Measurements from ENCODE around the gene DMD. TPM values are rescaled to one million over a fixed set of nuclear protein-coding genes. Genes with fewer than 3 reads are reported as not detected.

DMD gene
- polyA plus RNA-seq, 1 donor from 2014 or later: 21.6 TPM

DNA sequence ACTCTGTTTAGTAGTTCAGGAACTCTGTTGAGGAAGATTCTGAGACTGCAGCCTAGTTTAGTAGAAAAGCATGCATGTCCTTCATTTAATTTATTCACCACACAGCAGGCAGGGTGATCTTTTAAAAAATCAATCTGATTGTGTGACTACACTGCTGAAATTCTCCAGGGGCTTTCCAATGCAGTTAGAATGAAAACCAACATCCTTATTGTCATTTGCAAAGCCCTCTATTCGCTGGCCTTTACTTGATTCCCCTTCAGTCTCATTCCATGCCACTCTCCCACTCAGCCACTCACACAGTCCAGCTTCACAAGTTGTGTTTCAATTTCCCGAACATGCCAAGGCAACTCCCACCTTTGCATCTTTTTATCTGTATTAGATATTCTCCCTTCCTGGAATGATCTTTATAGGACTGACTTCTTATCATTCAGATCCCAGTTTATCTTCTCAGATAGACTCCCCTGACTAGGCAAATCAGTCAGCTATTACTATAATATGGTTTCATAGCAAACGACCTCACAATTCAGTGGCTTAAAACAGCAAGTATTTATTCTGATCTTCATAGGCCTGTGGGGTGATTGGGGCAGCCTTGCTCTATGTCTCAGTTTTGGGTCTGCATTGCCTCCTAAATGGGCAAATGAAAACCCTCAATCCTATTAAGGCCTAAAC lies 2118.2 kb downstream of the DMD start:
- Histone ChIP-seq H3K27me3 (ENCODE audit: insufficient read depth, low read depth, low read length) (no peaks in the 10 kb centered on the region), H2AFZ (ENCODE audit: low read depth, low read length) (no peak overlapping the region), H3K9me3 (ENCODE audit: low read length) (no peaks in the 10 kb centered on the region), H3K4me2 (ENCODE audit: low read length) (no peak overlapping the region), H3K27ac (ENCODE audit: low read length) (no peak overlapping the region), H3K36me3 (ENCODE audit: insufficient read depth, low read length) (no peaks in the 10 kb centered on the region), H4K20me1 (ENCODE audit: insufficient read depth) (no peaks in the 10 kb centered on the region), H3K9me2 (ENCODE audit: insufficient read depth, low read length) (no peaks in the 10 kb centered on the region), H3F3A (ENCODE audit: insufficient read depth, low read length, poor library complexity, severe bottlenecking) (no peaks in the 10 kb centered on the region), H3K4me3 (ENCODE audit: low read length) (no peak overlapping the region), H3K79me2 (replicated peaks; ENCODE audit: insufficient read depth, low read length) (no peaks in the 10 kb centered on the region), H3K9ac (ENCODE audit: low read length) (no peak overlapping the region)
- TF ChIP-seq RAD21 (conservative IDR thresholded peaks at IDR 0.05) (no peak), EP300 (conservative IDR thresholded peaks at IDR 0.05; ENCODE audit: poor library complexity, severe bottlenecking) (no peak), EZH2 (IDR thresholded peaks at IDR 0.05; ENCODE audit: borderline replicate concordance, insufficient read depth, low read length, poor library complexity, severe bottlenecking) (no peak), REST (IDR thresholded peaks at IDR 0.05; ENCODE audit: borderline replicate concordance) (no peak), MXI1 (conservative IDR thresholded peaks at IDR 0.05; ENCODE audit: poor library complexity, severe bottlenecking) (no peak), TAF1 (IDR thresholded peaks at IDR 0.05; ENCODE audit: low read depth) (no peak), CTCF (IDR thresholded peaks at IDR 0.05; ENCODE audit: poor library complexity, severe bottlenecking) (no peak), SMC3 (conservative IDR thresholded peaks at IDR 0.05; ENCODE audit: poor library complexity) (no peak), POLR2AphosphoS5 (IDR thresholded peaks at IDR 0.05) (no peak)

- no peak overlapping the region for H2AFZ ChIP-seq (ENCODE audit: low read depth, low read length)
- H3K27me3 ChIP-seq (ENCODE audit: insufficient read depth, low read depth, low read length): no peaks in the 10 kb centered on the region
- no peaks in the 10 kb centered on the region for H3K9me2 ChIP-seq (ENCODE audit: insufficient read depth, low read length)
- H3K4me2 ChIP-seq (ENCODE audit: low read length): no peak overlapping the region
- no peak overlapping the region for H3K4me3 ChIP-seq (ENCODE audit: low read length)
- H3F3A ChIP-seq (ENCODE audit: insufficient read depth, low read length, poor library complexity, severe bottlenecking): no peaks in the 10 kb centered on the region
- no peaks in the 10 kb centered on the region for H4K20me1 ChIP-seq (ENCODE audit: insufficient read depth)
- H3K27ac ChIP-seq (ENCODE audit: low read length): no peak overlapping the region
- H3K36me3 ChIP-seq (ENCODE audit: insufficient read depth, low read length): no peaks in the 10 kb centered on the region
- TF ChIP-seq EZH2 (IDR thresholded peaks at IDR 0.05; ENCODE audit: borderline replicate concordance, insufficient read depth, low read length, poor library complexity, severe bottlenecking): no peak
- TF ChIP-seq RAD21 (conservative IDR thresholded peaks at IDR 0.05): no peak
- no peak for TF ChIP-seq EP300 (conservative IDR thresholded peaks at IDR 0.05; ENCODE audit: poor library complexity, severe bottlenecking)
- TF ChIP-seq CTCF (IDR thresholded peaks at IDR 0.05; ENCODE audit: poor library complexity, severe bottlenecking): no peak
- TF ChIP-seq REST (IDR thresholded peaks at IDR 0.05; ENCODE audit: borderline replicate concordance): no peak
- no peak for TF ChIP-seq SMC3 (conservative IDR thresholded peaks at IDR 0.05; ENCODE audit: poor library complexity)
- TF ChIP-seq TAF1 (IDR thresholded peaks at IDR 0.05; ENCODE audit: low read depth): no peak
- no peak for TF ChIP-seq MXI1 (conservative IDR thresholded peaks at IDR 0.05; ENCODE audit: poor library complexity, severe bottlenecking)
- TF ChIP-seq POLR2AphosphoS5 (IDR thresholded peaks at IDR 0.05): no peak
- H3K9me3 ChIP-seq (ENCODE audit: low read length): no peaks in the 10 kb centered on the region
- H3K79me2 ChIP-seq (replicated peaks; ENCODE audit: insufficient read depth, low read length): no peaks in the 10 kb centered on the region
- H3K9ac ChIP-seq (ENCODE audit: low read length): no peak overlapping the region
Measured at GRCh38 chrX:31092476-31092875, 2118.9 kb downstream of the DMD start.
